ENCODE measurements around the gene EXOC3L2.

GRCh38 chr19:45178262-45179071 is 66.7 kb downstream of the EXOC3L2 start, which contains the start of gene BLOC1S3:
- no peak for TF ChIP-seq EZH2 (IDR thresholded peaks at IDR 0.05; ENCODE audit: borderline replicate concordance)
- peak; percentile 40 for TF ChIP-seq CTCF (IDR thresholded peaks at IDR 0.05; ENCODE audit: poor library complexity)

All from hepatocyte (in vitro differentiated cells).